GM10248 (cell line): ENCODE measurements around the gene FAM50A.

Experiments
- CTCF ChIA-PET: fragments of 300-600 bp; sonication (Branson Sonifier 250); formaldehyde crosslinking; extraction: SDS; loops from one replicate; lab custom pipeline; 2021; ENCODE audit warnings: antibody characterized with exemption; lab: Yijun Ruan, JAX
- POLR2A ChIA-PET: fragments of 350-650 bp; sonication (Branson Sonifier 250); formaldehyde crosslinking; extraction: SDS; loops from one replicate; lab custom pipeline; 2020; ENCODE audit warnings: antibody characterized with exemption; lab: Yijun Ruan, JAX
- DNase-seq: peaks from one replicate; pipeline ENCODE4 v3.0.0; 2012; ENCODE audit errors: extremely low spot score
- TF ChIP-seq, protein P1 (sequence below): IDR thresholded peaks from 2 replicates; pipeline ENCODE4 v1.5.1; 2012; ENCODE audit warnings: mild to moderate bottlenecking, low read depth; ENCODE audit errors: extremely low read depth, missing control alignments, control extremely low read depth

FAM50A gene

DNA sequence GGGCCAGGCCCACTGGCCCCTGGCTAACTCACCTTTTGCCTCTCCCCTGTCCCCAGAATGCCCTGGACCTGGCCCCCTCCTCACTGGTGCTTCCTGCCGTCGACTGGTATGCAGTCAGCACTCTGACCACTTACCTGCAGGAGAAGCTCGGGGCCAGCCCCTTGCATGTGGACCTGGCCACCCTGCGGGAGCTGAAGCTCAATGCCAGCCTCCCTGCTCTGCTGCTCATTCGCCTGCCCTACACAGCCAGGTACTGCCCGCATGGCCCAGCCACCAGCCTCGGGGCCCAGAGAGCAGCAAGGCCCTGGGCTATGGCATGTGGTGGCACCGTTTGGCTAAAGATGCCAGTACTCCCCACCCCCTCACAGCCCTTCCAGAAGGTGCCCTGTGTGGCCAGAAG lies 11.7 kb upstream of the FAM50A start:
- TF ChIP-seq, protein P1, sequence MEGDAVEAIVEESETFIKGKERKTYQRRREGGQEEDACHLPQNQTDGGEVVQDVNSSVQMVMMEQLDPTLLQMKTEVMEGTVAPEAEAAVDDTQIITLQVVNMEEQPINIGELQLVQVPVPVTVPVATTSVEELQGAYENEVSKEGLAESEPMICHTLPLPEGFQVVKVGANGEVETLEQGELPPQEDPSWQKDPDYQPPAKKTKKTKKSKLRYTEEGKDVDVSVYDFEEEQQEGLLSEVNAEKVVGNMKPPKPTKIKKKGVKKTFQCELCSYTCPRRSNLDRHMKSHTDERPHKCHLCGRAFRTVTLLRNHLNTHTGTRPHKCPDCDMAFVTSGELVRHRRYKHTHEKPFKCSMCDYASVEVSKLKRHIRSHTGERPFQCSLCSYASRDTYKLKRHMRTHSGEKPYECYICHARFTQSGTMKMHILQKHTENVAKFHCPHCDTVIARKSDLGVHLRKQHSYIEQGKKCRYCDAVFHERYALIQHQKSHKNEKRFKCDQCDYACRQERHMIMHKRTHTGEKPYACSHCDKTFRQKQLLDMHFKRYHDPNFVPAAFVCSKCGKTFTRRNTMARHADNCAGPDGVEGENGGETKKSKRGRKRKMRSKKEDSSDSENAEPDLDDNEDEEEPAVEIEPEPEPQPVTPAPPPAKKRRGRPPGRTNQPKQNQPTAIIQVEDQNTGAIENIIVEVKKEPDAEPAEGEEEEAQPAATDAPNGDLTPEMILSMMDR = no peak
- DNase-seq = no peak
- CTCF ChIA-PET = no interaction called here
- POLR2A ChIA-PET = no interaction called here

DNA sequence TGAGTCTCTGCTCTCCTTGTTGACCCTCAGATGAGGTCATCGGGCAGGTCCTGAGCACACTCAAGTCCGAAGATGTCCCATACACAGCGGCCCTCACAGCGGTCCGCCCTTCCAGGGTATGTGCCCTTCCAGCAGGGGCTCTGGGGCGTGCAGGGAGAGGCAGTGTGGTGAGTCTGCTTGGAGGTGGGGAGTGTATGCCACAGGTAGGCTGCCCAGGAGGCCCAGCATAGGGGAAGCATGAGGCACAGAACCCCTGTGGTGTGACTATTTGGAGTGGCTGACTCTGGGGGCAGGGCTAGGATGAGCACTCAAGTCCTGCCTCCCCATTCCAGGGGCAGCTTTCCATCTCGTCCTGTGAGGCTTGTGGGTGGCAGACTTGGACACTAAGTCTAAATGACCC lies 10.3 kb upstream of the FAM50A start:
- POLR2A ChIA-PET = no interaction called here
- CTCF ChIA-PET = no interaction called here
- no peak for DNase-seq
- TF ChIP-seq, protein P1 = no peak

DNA sequence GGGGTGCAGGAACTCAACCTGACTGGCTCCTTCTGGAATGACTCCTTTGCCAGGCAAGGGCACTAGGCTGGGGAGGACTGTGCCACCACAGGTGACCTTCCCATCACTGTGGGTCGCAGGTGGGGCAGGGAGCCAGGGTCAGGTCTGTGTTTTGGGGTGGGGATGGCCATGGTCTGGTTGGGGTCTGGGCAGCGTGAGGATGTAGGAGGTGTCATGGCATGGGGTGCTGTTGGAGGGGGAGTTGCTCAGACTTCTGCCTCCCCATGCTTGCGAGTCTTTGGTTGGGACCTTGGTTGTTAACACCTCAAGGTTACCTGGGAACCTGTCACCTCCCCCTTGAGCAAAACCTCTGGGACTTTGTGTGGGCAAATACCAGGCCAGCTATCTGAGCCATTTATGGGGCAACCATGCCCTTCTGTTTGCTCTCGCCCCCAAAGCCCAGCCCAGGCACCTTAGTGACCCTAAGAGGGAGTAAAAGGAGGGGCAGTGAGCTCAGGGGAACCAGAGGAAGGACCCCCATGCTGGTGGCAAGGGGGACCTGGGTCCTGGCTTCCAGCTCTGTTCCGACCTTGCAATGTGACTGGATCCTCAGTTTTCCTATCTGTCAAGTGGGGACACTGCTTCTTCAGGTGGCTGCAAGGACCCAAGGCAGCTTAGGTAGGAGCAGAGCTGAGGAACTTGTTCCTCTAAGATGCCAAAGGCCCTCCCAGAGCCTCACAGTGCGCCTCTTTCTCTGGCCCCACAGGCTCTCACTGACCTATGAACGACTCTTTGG lies 9.4 kb upstream of the FAM50A start:
- TF ChIP-seq, protein P1 = no peak
- ChIA-PET POLR2A (no interaction called here), CTCF (no interaction called here)
- no peak for DNase-seq

DNA sequence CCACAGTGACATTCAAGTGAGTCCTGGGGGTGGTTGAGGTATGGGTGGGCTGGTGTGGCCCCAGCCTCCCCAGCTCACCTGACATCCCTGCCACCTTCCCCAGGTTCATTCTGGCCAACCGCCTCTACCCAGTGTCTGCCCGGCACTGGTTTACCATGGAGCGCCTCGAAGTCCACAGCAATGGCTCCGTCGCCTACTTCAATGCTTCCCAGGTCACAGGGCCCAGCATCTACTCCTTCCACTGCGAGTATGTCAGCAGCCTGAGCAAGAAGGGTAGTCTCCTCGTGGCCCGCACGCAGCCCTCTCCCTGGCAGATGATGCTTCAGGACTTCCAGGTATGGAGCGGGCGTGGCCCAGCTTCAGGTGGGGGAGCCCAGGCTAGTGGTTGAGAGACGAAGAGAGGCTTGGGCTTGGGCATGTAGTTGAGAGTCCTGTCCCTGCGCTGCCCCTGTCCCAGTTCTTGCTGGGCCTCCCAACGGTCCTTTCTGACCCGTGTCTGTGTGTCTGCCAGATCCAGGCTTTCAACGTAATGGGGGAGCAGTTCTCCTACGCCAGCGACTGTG lies 8.7 kb upstream of the FAM50A start:
- DNase-seq = no peak
- CTCF ChIA-PET = no interaction called here
- POLR2A ChIA-PET = no interaction called here
- TF ChIP-seq, protein P1 = no peak

DNA sequence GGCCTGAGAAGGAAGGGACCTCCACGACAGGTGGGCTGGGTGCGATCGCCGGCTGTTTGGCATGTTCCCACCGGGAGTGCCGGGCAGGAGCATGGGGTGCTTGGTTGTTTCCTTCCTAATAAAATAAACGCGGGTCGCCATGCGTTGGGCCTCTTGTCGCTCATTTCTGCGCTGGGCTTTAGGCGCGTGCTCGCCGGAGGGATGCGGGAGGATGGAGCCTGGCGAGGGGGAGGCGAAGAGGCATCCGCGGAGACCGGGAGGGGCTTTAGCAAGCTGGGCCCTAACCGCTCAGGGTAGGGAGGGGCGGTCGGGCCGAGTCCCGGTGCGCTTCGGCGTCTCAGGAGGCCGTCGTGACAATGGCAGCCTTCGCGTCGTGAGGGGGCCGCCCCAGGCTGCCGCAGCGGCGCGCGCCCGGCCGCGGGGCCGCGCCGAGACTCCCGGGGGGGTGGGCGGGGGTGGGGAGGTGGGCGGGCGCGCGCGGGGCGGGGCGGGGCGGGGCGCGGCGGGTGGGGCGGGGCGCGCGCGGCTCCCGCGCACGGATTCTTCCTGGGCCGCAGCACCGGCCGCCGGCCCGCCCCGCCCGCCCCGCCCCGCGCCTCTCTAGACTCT lies 7.5 kb upstream of the FAM50A start:
- ChIA-PET CTCF (no interaction called here), POLR2A (interaction anchor here (0.6 kb wide), 1 partner anchor 26 kb away, joined by 4 read pairs; no protein-coding TSS in a partner anchor)
- TF ChIP-seq, protein P1 = no peak
- peak; percentile 80 for DNase-seq

DNA sequence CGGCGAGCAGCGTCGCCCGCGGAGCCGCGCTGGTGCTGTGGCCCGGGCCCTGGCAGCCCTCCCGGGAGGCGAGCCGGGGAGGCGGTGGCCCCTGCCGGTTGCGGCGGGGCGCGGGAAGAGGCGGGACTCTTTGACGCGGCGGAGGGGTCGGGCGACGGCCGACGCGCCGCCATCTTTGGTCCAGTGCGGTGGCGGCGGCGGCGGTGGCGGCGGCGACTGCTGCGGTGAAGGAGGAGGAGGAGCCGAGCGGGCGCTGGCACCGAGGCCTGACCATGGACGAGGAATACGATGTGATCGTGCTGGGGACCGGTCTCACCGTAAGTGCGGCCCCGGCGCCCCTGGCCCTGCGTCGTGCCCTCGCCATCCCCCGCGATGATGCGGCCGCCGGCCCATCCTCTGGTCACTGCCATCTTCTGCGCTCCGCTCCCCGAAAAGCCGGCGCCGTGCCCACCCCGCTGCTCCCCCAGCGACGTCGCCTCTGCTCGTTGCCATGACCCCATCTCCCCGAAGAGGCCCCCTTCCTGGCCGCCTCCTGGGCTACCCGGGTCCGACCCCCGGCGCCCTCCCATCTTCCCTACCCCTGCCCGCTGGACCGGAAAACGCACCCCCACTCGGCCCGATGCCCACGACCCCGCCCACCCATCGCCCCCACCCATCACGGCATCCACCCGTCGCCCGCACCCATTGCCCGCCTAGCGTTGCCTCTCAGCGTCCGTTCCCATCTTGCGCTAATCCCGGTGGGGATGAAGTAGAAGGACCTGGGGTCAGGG lies 6.8 kb upstream of the FAM50A start, which contains the start of gene GDI1:
GDI1 (plus strand) TSS at position 172 of the 770 bp plus-strand sequence; CDS start at position 273, 101 bp downstream.
- ChIA-PET POLR2A (interaction anchor here (0.6 kb wide), 1 partner anchor 26 kb away, joined by 4 read pairs; no protein-coding TSS in a partner anchor), CTCF (no interaction called here)
- TF ChIP-seq, protein P1 = no peak
- DNase-seq = peak; percentile 54
